Fibroblast of lung (primary cell): ENCODE data around the gene PPIF.

Experiments used
- EZH2 ChIP-seq: IDR thresholded peaks from 2 replicates; pipeline ENCODE4 v1.5.1; 2012; ENCODE audit warnings: low read length, control low read depth, mild to moderate bottlenecking; ENCODE audit errors: missing control alignments
- TF ChIP-seq, protein P1 (sequence below), 2 donors: IDR thresholded peaks in 1 of 2; conservative IDR thresholded peaks in 1 of 2; 1 replicate in 1 of 2; 2 replicates in 1 of 2; pipeline ENCODE4 v1.5.1; 2011 to 2012; ENCODE audit warnings: low read length in 2 of 2, control low read depth in 1 of 2, inconsistent platforms in 1 of 2, low read depth in 1 of 2, mild to moderate bottlenecking in 1 of 2

DNA sequence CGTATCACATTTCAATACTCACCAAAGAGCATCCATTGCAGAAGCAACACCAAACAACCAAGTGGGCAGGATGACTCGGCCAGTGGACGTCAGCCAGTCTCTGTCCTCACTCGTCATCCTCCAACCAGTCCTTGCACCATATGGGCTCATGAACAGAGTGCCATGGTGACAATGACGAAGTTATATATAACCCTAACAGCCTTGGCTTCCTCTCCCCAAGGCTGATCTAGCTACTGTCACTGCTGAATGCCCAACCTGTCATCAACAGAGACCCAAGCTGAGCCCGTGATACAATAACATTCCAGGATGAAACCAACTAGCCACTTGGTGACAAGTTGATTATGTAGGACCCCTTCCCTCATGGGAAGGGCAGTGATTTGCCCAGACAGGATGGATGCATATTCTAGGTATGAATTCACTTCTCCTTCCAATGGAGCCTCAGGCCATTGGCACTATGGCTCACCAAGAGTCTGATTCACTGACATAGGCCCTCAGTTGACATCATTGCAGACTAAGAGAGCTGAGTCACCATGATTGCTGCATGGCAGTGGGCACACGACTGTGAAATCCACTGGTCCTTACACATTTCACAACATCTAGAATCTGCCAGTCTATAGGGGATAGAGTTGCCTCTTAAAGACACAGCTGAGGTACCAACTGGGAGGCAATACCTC lies 26.3 kb upstream of the PPIF start:
- TF ChIP-seq, protein P1, sequence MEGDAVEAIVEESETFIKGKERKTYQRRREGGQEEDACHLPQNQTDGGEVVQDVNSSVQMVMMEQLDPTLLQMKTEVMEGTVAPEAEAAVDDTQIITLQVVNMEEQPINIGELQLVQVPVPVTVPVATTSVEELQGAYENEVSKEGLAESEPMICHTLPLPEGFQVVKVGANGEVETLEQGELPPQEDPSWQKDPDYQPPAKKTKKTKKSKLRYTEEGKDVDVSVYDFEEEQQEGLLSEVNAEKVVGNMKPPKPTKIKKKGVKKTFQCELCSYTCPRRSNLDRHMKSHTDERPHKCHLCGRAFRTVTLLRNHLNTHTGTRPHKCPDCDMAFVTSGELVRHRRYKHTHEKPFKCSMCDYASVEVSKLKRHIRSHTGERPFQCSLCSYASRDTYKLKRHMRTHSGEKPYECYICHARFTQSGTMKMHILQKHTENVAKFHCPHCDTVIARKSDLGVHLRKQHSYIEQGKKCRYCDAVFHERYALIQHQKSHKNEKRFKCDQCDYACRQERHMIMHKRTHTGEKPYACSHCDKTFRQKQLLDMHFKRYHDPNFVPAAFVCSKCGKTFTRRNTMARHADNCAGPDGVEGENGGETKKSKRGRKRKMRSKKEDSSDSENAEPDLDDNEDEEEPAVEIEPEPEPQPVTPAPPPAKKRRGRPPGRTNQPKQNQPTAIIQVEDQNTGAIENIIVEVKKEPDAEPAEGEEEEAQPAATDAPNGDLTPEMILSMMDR (conservative IDR thresholded peaks at IDR 0.05 in 1 of 2, IDR thresholded peaks at IDR 0.05 in 1 of 2; ENCODE audit: low read depth in 1 of 2, low read length in 2 of 2) = no peak
- no peak for TF ChIP-seq EZH2
